Adipocyte (in vitro differentiated cells): ENCODE results near the gene KRTAP4-5.
"Not testable (repeated sequence)": the region's sequence is repeated elsewhere in the genome, so short reads cannot be mapped to it uniquely, and the experiment has no call there.

ENCODE experiments used
- DNase-seq: peaks from one replicate; pipeline ENCODE4 v3.0.0-alpha.2; 2015; ENCODE audit warnings: low read depth
- H3K27me3 ChIP-seq: replicated peaks from 2 replicates; pipeline ENCODE4 v1.7.0; 2013; ENCODE audit warnings: mild to moderate bottlenecking, low read length, moderate library complexity; ENCODE audit not compliant: control insufficient read depth, insufficient read depth
- H3K36me3 ChIP-seq: 2 replicates; pipeline ENCODE4 v1.7.0; 2013; ENCODE audit warnings: low read length, mild to moderate bottlenecking, moderate library complexity; ENCODE audit not compliant: control insufficient read depth, insufficient read depth, severe bottlenecking
- H3K4me1 ChIP-seq: 2 replicates; pipeline ENCODE4 v1.7.0; 2013; ENCODE audit warnings: mild to moderate bottlenecking, low read length, moderate library complexity; ENCODE audit not compliant: control insufficient read depth, insufficient read depth
- H3K4me3 ChIP-seq: 2 replicates; pipeline ENCODE4 v1.7.0; 2013; ENCODE audit warnings: mild to moderate bottlenecking, low read length, moderate library complexity
- H3K9ac ChIP-seq: 2 replicates; pipeline ENCODE4 v1.7.0; 2013; ENCODE audit warnings: mild to moderate bottlenecking, low read length, moderate library complexity
- H3K9me3 ChIP-seq: 2 replicates; pipeline ENCODE4 v1.7.0; 2013; ENCODE audit warnings: mild to moderate bottlenecking, low read length, moderate library complexity; ENCODE audit not compliant: control insufficient read depth

KRTAP4-5 gene

GRCh38 chr17:41123292-41123990 is 26.2 kb downstream of the KRTAP4-5 start:
- not testable (repeated sequence) for H3K9ac ChIP-seq, H3K4me1 ChIP-seq, H3K36me3 ChIP-seq, H3K9me3 ChIP-seq, H3K27me3 ChIP-seq, DNase-seq, H3K4me3 ChIP-seq

GRCh38 chr17:41121742-41122141 is 27.9 kb downstream of the KRTAP4-5 start:
- H3K9ac ChIP-seq = no peak overlapping the region
- peaks cover 2% of the 10 kb centered on the region for H3K4me1 ChIP-seq
- H3K36me3 ChIP-seq = no peaks in the 10 kb centered on the region
- no peaks in the 10 kb centered on the region for H3K9me3 ChIP-seq
- H3K4me3 ChIP-seq = no peak overlapping the region
- DNase-seq = no peak
- no peaks in the 10 kb centered on the region for H3K27me3 ChIP-seq

GRCh38 chr17:41119696-41120690 is 29.6 kb downstream of the KRTAP4-5 start:
- peak; percentile 46 for DNase-seq
- H3K9me3 ChIP-seq, H3K4me3 ChIP-seq, H3K27me3 ChIP-seq, H3K9ac ChIP-seq, H3K36me3 ChIP-seq, H3K4me1 ChIP-seq: not testable (repeated sequence)

- Histone ChIP-seq H3K9ac (no peak overlapping the region), H3K9me3 (no peaks in the 10 kb centered on the region), H3K4me1 (no peaks in the 10 kb centered on the region), H3K4me3 (no peak overlapping the region), H3K36me3 (no peaks in the 10 kb centered on the region), H3K27me3 (no peaks in the 10 kb centered on the region)
- DNase-seq = peak; percentile 47
Observed at GRCh38 chr17:41118721-41119120, 30.9 kb downstream of the KRTAP4-5 start.

- not testable (repeated sequence) for H3K9me3 ChIP-seq, H3K9ac ChIP-seq, DNase-seq, H3K36me3 ChIP-seq, H3K27me3 ChIP-seq, H3K4me3 ChIP-seq, H3K4me1 ChIP-seq
Observed at GRCh38 chr17:41117846-41118386, 31.7 kb downstream of the KRTAP4-5 start, which contains the start of gene KRTAP4-11. Gene KRTAP4-11 (minus strand): TSS chr17:41118373. CDS start chr17:41118315, 58 bp downstream.

GRCh38 chr17:41116297-41116696 is 33.3 kb downstream of the KRTAP4-5 start:
- Histone ChIP-seq H3K36me3 (no peaks in the 10 kb centered on the region), H3K9me3 (peaks cover 10% of the 10 kb centered on the region), H3K4me3 (no peak overlapping the region), H3K27me3 (no peaks in the 10 kb centered on the region), H3K9ac (no peak overlapping the region), H3K4me1 (no peaks in the 10 kb centered on the region)
- no peak for DNase-seq

GRCh38 chr17:41111151-41111885 is 38.3 kb downstream of the KRTAP4-5 start:
- H3K4me3 ChIP-seq = peak overlapping the region; percentile 12
- peaks cover 14% of the 10 kb centered on the region for H3K9me3 ChIP-seq
- H3K36me3 ChIP-seq = no peaks in the 10 kb centered on the region
- H3K9ac ChIP-seq = no peak overlapping the region
- no peaks in the 10 kb centered on the region for H3K4me1 ChIP-seq
- H3K27me3 ChIP-seq = no peaks in the 10 kb centered on the region
- DNase-seq = no peak

- H3K27me3 ChIP-seq, H3K9ac ChIP-seq, H3K36me3 ChIP-seq, DNase-seq, H3K4me1 ChIP-seq, H3K4me3 ChIP-seq: not testable (repeated sequence)
- H3K9me3 ChIP-seq = peaks cover 14% of the 10 kb centered on the region
Observed at GRCh38 chr17:41108728-41109386, 40.8 kb downstream of the KRTAP4-5 start.

GRCh38 chr17:41107941-41108450 is 41.6 kb downstream of the KRTAP4-5 start:
- Histone ChIP-seq H3K27me3 (no peaks in the 10 kb centered on the region), H3K4me1 (no peaks in the 10 kb centered on the region), H3K36me3 (no peaks in the 10 kb centered on the region), H3K4me3 (no peak overlapping the region), H3K9me3 (peaks cover 9% of the 10 kb centered on the region), H3K9ac (no peak overlapping the region)
- DNase-seq = no peak

- not testable (repeated sequence) for H3K4me3 ChIP-seq, DNase-seq, H3K36me3 ChIP-seq, H3K9me3 ChIP-seq, H3K27me3 ChIP-seq, H3K9ac ChIP-seq, H3K4me1 ChIP-seq
Observed at GRCh38 chr17:41105347-41105746, 44.3 kb downstream of the KRTAP4-5 start, which contains the start of gene KRTAP4-9. Gene KRTAP4-9 (plus strand): TSS chr17:41105389. CDS start chr17:41105389, 0 bp downstream.
